Fibroblast of villous mesenchyme (primary cell): ENCODE results near the gene MYOCD. TPM values are rescaled to one million over a fixed set of nuclear protein-coding genes. Genes with fewer than 3 reads are reported as not detected.
A peak's percentile ranks its signal among the peaks of the same experiment; 100 is the strongest.

Experiments used
- DNase-seq: peaks from one replicate; pipeline ENCODE4 v3.0.0-alpha.2; 2010; ENCODE audit warnings: low read depth
- H3K4me3 ChIP-seq: 2 replicates; pipeline ENCODE4 v1.5.1; 2011; ENCODE audit warnings: low read depth, mild to moderate bottlenecking, low read length
- CTCF ChIP-seq: IDR thresholded peaks from 2 replicates; pipeline ENCODE4 v1.5.1; 2012; ENCODE audit warnings: low read depth, mild to moderate bottlenecking, low read length; ENCODE audit not compliant: insufficient read depth
- total RNA-seq: library from RNA; depleted of rRNA; stranded (reverse); fragments of >200 nt; gene quantifications from 2 replicates; pipeline ENCODE4 v1.2.3, GENCODE V29; 2012

Gene MYOCD
- total RNA-seq, 1 donor = 14.7 TPM

- H3K4me3 ChIP-seq = no peak overlapping the region
- no peak for DNase-seq
- TF ChIP-seq CTCF = no peak
Measured at GRCh38 chr17:12672947-12673346, 7.3 kb downstream of the MYOCD start.

GRCh38 chr17:12673788-12674187 lies 8.1 kb downstream of the MYOCD start:
- DNase-seq = peak; percentile 47
- no peak overlapping the region for H3K4me3 ChIP-seq
- no peak for TF ChIP-seq CTCF

GRCh38 chr17:12680407-12680897 lies 14.8 kb downstream of the MYOCD start:
- no peak overlapping the region for H3K4me3 ChIP-seq
- no peak for TF ChIP-seq CTCF
- DNase-seq = no peak

- no peak overlapping the region for H3K4me3 ChIP-seq
- no peak for DNase-seq
- TF ChIP-seq CTCF = no peak
Measured at GRCh38 chr17:12680993-12681392, 15.3 kb downstream of the MYOCD start.

GRCh38 chr17:12683299-12683698 lies 17.6 kb downstream of the MYOCD start:
- TF ChIP-seq CTCF = no peak
- DNase-seq = no peak
- no peak overlapping the region for H3K4me3 ChIP-seq

GRCh38 chr17:12686486-12686885 lies 20.8 kb downstream of the MYOCD start:
- DNase-seq = no peak
- H3K4me3 ChIP-seq = no peak overlapping the region
- TF ChIP-seq CTCF = no peak

- no peak for TF ChIP-seq CTCF
- no peak overlapping the region for H3K4me3 ChIP-seq
- DNase-seq = no peak
Measured at GRCh38 chr17:12688382-12688781, 22.7 kb downstream of the MYOCD start.
